OCI-LY3 (cell line): Measurements from ENCODE around the gene SAMD8.

Experiments
- H2AFZ ChIP-seq: fragments of 200-600, 300-600 bp; shearing (Covaris generic); 2 replicates; pipeline ENCODE4 v1.6.0; 2014; ENCODE audit warnings: antibody characterized with exemption, low read depth, low read length
- H3K27ac ChIP-seq: fragments of 200-600, 300-600 bp; sonication (generic); 2 replicates; pipeline ENCODE4 v1.5.1; 2014; ENCODE audit warnings: mild to moderate bottlenecking, low read length, moderate library complexity, mixed read lengths
- H3K27me3 ChIP-seq: fragments of 200-600, 300-600 bp; sonication (generic); 2 replicates; pipeline ENCODE4 v1.6.1; 2014; ENCODE audit warnings: low read depth, low read length, mixed read lengths
- H3K36me3 ChIP-seq: fragments of 200-600, 300-600 bp; sonication (generic); replicated peaks from 2 replicates; pipeline ENCODE3; 2014; ENCODE audit warnings: low read depth, low read length, mixed read lengths
- H3K4me1 ChIP-seq: fragments of 300-600, 200-600 bp; sonication (generic); 2 replicates; pipeline ENCODE4 v1.6.1; 2014; ENCODE audit warnings: low read length, mixed read lengths
- H3K4me2 ChIP-seq: fragments of 200-600, 300-600 bp; sonication (generic); 2 replicates; pipeline ENCODE4 v1.6.1; 2014; ENCODE audit warnings: low read length, mixed read lengths
- H3K4me3 ChIP-seq: fragments of 300-600, 200-600 bp; sonication (generic); 2 replicates; pipeline ENCODE4 v1.5.1; 2014; ENCODE audit warnings: antibody characterized with exemption, mild to moderate bottlenecking, low read length, moderate library complexity
- H3K79me2 ChIP-seq: fragments of 300-600, 200-600 bp; shearing (Covaris generic); 2 replicates; pipeline ENCODE4 v1.6.1; 2014; ENCODE audit warnings: mild to moderate bottlenecking, low read length, mixed read lengths
- H3K9ac ChIP-seq: fragments of 300-600, 200-600 bp; shearing (Covaris generic); 2 replicates; pipeline ENCODE4 v1.6.0; 2014; ENCODE audit warnings: mild to moderate bottlenecking, low read length, moderate library complexity
- H3K9me3 ChIP-seq: fragments of 200-600, 300-600 bp; shearing (Covaris generic); 2 replicates; pipeline ENCODE4 v1.6.1; 2014; ENCODE audit warnings: low read length, mixed read lengths; ENCODE audit not compliant: insufficient read depth
- H4K20me1 ChIP-seq: fragments of 200-600, 300-600 bp; sonication (generic); 2 replicates; pipeline ENCODE4 v1.6.1; 2016; ENCODE audit warnings: low read length, mixed read lengths; ENCODE audit not compliant: insufficient read depth
- EZH2phosphoT487 ChIP-seq: fragments of 200-600 bp; shearing (Covaris generic); IDR thresholded peaks from 2 replicates; pipeline ENCODE4 v1.6.1; 2018; ENCODE audit warnings: antibody characterized with exemption, mixed run types, low read depth
- TF ChIP-seq, protein P1 (sequence below): fragments of 200-600, 300-600 bp; sonication (generic); IDR thresholded peaks from 2 replicates; pipeline ENCODE4 v1.5.1; 2014; ENCODE audit warnings: antibody characterized with exemption, low read length, low read depth

Gene SAMD8

GRCh38 chr10:75140246-75140645 is 28.8 kb downstream of the SAMD8 start:
- no peaks in the 10 kb centered on the region for H3K4me1 ChIP-seq
- TF ChIP-seq, protein P1, sequence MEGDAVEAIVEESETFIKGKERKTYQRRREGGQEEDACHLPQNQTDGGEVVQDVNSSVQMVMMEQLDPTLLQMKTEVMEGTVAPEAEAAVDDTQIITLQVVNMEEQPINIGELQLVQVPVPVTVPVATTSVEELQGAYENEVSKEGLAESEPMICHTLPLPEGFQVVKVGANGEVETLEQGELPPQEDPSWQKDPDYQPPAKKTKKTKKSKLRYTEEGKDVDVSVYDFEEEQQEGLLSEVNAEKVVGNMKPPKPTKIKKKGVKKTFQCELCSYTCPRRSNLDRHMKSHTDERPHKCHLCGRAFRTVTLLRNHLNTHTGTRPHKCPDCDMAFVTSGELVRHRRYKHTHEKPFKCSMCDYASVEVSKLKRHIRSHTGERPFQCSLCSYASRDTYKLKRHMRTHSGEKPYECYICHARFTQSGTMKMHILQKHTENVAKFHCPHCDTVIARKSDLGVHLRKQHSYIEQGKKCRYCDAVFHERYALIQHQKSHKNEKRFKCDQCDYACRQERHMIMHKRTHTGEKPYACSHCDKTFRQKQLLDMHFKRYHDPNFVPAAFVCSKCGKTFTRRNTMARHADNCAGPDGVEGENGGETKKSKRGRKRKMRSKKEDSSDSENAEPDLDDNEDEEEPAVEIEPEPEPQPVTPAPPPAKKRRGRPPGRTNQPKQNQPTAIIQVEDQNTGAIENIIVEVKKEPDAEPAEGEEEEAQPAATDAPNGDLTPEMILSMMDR = no peak
- no peak for TF ChIP-seq EZH2phosphoT487
- H3K4me3 ChIP-seq = no peak overlapping the region
- no peaks in the 10 kb centered on the region for H3K36me3 ChIP-seq
- H3K9me3 ChIP-seq = no peaks in the 10 kb centered on the region
- no peak overlapping the region for H3K27ac ChIP-seq
- H3K27me3 ChIP-seq = no peaks in the 10 kb centered on the region
- H3K79me2 ChIP-seq = peaks cover 30% of the 10 kb centered on the region
- no peak overlapping the region for H3K9ac ChIP-seq
- H3K4me2 ChIP-seq = no peak overlapping the region
- H4K20me1 ChIP-seq = peaks cover 26% of the 10 kb centered on the region
- H2AFZ ChIP-seq = no peak overlapping the region

DNA sequence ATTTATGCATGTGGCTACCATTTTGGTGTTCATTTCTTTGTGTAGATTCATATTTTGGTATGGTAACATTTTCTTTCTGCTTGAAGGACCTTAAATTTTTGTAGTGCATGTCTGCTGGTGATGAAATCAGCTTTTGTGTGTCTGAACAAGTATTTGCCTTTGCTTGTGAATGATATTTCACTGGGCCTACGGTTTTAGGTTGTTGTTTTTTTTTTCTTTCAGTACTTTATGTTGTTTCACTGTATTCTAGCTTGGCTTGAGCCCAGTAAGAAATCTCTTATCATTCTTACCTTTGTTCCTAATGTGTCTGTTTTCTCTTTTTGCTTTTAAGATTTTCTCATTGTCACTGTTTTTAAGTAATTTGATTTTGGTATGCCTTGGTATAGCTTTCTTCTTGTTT is 31.9 kb downstream of the SAMD8 start:
- no peak for TF ChIP-seq EZH2phosphoT487
- TF ChIP-seq, protein P1 = no peak
- no peak overlapping the region for H3K27ac ChIP-seq
- peaks cover 30% of the 10 kb centered on the region for H3K79me2 ChIP-seq

GRCh38 chr10:75145590-75145989 is 34.1 kb downstream of the SAMD8 start:
- Histone ChIP-seq H3K27me3 (no peaks in the 10 kb centered on the region), H3K36me3 (no peaks in the 10 kb centered on the region), H3K9me3 (no peaks in the 10 kb centered on the region), H3K9ac (no peak overlapping the region), H3K4me1 (no peaks in the 10 kb centered on the region), H3K79me2 (peaks cover 27% of the 10 kb centered on the region), H4K20me1 (peaks cover 19% of the 10 kb centered on the region), H2AFZ (no peak overlapping the region), H3K4me3 (no peak overlapping the region), H3K27ac (no peak overlapping the region), H3K4me2 (no peak overlapping the region)
- TF ChIP-seq, protein P1 = no peak
- no peak for TF ChIP-seq EZH2phosphoT487

More for the DNA sequence above, 31.9 kb downstream of the SAMD8 start:
- Histone ChIP-seq H4K20me1 (peaks cover 18% of the 10 kb centered on the region), H3K27me3 (no peaks in the 10 kb centered on the region), H3K4me1 (no peaks in the 10 kb centered on the region), H3K4me3 (no peak overlapping the region), H3K9ac (no peak overlapping the region), H3K4me2 (no peak overlapping the region), H2AFZ (no peak overlapping the region), H3K9me3 (no peaks in the 10 kb centered on the region), H3K36me3 (no peaks in the 10 kb centered on the region)

- no peak overlapping the region for H3K4me3 ChIP-seq
- no peaks in the 10 kb centered on the region for H3K4me1 ChIP-seq
- H3K79me2 ChIP-seq = peaks cover 27% of the 10 kb centered on the region
- TF ChIP-seq, protein P1 = no peak
- no peak for TF ChIP-seq EZH2phosphoT487
- H3K9me3 ChIP-seq = no peaks in the 10 kb centered on the region
- H4K20me1 ChIP-seq = peaks cover 18% of the 10 kb centered on the region
- no peaks in the 10 kb centered on the region for H3K36me3 ChIP-seq
- no peak overlapping the region for H3K4me2 ChIP-seq
- H3K27ac ChIP-seq = no peak overlapping the region
- H2AFZ ChIP-seq = no peak overlapping the region
- no peaks in the 10 kb centered on the region for H3K27me3 ChIP-seq
- H3K9ac ChIP-seq = no peak overlapping the region
These were observed 35.3 kb downstream of the SAMD8 start for GRCh38 chr10:75146780-75147179.
